ENCODE results near the gene RFFL.

Gene RFFL

DNA sequence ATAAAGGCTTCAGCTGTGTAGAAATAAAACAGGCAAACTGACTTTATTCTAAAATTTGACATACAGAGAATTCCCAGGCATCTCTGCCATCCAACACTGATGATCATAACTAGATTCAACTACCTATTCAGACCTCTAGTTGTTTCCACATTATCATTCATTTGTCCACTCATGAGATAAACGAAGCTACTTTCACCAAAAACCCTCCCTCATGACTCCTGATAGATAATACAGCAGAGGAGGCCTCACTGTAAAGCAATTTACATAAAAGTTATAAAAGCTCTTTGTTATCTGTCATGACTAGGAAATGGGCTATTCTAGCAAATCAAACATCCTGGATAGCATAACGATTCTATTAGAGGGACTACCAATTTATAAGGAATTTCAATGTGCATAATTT is 19.6 kb upstream of the RFFL start:
- intact Hi-C loops (cut with DNase I), result no loop called here
- no peak for DNase-seq

DNA sequence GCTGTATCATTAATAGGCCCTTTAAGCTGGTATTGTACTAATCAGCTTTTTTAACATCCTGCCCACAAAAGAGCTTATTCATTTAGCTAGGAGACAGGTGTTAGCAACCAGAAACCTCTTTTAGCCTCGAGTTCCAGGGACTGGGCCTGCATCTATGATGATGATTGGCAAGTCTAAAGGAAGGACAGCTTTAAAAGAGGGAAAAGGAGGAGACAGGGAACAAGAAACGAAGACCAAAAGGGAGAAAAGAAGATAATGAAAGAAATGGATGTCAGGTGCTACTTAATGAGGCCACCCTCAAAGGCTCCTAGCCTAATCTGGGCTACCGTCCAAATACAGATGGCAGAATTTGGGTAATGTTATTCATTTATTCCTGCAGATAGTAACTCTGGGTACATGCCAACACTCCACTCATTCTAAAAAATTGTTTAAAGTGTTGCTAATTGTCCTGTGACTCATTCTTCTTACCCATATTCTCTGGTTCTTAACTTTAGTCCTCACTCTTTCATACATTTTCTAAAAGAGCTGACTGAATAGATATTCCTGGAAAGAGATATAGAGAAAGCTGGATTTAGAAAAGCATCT is 18.7 kb upstream of the RFFL start:
- DNase-seq, result no peak
- intact Hi-C loops (cut with DNase I), result no loop called here

DNA sequence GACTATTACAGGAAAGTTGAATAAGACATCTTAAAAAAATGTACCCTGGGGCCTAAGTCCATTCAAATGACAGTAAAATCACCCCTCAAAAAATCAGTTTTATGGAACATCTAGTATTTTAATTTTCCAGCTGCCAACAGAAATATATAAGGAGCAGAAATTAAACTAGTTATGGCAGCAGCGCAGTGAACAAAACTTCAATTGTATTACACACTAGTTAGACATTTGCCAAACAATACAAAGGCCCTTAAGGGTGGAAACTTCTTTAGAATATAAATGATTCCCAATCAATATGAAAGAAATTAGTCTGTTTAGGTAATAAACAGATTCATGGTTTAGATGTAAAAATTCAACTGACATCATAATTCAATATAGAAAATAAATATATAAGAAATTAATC is 18.1 kb upstream of the RFFL start:
- DNase-seq, result no peak
- intact Hi-C loops (cut with DNase I), result no loop called here

DNA sequence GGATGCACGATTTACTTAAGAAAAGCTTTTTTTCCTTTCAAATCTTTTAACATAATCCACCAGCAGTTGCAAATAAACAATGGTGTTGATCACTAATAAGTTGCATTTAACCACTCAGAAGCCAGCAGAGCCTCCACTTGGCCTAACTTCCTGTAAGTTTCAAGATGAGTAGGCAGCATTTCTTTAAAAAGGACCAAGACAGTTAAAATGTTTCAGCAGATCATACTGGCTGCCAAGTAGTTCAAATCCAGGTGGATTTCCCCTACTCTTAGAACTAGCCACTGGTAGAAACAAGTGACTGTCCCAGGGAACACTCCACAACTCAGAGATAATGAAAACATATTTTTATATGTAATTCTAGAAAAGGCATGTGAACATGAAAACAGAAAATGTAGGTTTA is 17.0 kb upstream of the RFFL start:
- intact Hi-C loops (cut with DNase I), result no loop called here
- no peak for DNase-seq

DNA sequence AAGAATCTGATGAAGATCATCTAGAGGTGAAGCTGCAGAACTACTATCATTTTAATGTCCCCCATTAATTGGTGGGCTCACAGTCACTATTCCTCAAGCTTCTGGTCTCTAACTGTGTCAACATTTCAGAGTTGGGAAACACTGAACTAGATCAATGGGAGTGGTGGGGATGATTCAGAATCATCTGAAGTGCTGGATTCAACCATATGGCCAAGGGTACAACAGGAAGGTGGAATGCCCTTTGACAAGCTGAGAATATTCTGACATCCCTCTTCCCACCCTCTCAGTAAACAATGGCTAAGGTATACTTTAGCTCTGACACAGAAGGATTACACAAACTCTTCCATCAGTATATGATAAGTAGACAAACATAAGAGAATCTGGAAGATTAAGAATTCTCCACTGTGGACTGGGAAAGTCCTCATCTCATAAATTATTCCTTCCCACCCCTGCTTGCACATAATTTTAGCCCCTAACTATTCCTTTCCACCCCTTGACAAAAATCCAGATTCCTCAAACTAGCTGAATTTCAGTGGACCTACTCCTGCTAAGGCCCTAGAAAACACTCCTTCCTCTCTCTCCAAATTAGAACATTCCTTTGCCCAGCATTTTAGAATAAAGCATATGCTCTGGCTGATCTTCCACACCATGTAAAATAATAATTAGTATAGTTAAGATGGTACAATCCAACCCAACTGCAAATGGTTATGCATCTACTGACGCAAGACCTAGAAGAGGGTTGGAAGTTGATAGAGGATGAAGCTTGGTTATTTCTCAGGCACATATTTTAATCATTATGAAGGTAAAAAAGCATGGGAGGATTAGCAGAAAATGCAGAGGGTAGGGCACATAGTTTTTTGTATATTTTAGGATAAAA is 16.3 kb upstream of the RFFL start:
- DNase-seq, result no peak
- intact Hi-C loops (cut with DNase I), result no loop called here

DNA sequence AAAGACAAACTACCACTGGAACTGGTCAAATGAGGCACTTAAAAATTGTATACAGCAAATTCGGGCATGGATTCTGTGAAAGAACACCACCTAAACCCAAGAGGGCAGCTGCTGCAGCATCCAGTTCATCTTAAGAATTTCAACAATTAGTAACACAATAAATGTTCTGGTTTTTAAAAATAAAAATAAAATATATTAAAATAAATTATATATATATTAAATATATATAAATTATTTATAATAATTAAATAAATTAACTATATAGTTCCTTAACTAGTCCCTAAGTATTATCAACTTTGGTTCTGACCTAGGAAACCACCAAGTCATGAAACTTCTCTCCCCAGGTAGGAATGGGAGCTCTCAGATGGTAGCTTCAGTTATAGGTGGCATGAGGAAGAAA is 13.4 kb upstream of the RFFL start:
- intact Hi-C loops (cut with DNase I), result no loop called here

DNA sequence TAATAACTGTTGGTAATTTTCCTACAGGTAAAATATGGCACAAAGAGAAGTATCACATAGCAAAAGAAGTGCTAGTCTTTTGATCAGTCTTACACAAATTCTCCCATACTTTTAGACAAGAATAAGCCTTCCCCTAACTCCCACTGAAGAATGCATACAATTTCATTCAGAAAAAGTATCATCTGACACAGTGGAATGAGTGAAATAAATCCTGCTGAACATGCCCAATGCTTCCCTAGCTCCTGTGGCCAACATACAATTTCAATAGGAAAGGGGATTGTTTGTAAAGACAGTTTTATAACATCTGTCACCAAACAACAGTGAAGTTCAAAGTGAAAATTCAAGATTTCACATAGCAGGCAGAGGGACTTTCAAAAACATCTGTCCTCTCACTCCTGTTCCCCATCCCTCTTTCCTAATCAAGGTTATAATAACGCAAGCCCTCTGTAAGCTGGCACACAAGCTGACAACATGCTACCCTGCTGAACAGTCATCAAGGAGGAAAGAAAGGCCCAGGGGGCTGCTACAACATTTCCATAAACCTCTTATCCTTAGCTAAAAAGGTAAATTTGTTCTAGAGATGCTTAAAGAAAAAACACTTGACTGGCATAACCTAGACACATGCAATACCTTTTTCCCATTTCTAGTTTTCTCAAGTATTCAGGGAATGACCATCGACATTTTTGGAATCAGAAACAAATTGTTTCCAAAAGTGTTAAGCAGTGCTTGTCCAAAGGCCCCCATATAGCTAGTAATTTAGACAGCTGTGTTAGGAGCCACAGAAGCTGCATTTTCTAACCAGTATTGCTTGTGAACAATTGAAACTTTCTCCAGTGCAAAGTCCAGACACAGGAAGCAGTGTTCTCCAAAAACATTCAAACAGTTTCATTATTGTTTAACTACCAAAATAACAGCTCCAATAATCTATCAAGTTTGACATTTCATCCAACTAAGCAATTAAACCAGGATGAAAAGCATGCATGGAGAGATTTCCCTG is 11.5 kb upstream of the RFFL start:
- no peak for DNase-seq
- intact Hi-C loops (cut with DNase I), result no loop called here

More for the DNA sequence above, 13.4 kb upstream of the RFFL start:
- DNase-seq, result no peak

DNA sequence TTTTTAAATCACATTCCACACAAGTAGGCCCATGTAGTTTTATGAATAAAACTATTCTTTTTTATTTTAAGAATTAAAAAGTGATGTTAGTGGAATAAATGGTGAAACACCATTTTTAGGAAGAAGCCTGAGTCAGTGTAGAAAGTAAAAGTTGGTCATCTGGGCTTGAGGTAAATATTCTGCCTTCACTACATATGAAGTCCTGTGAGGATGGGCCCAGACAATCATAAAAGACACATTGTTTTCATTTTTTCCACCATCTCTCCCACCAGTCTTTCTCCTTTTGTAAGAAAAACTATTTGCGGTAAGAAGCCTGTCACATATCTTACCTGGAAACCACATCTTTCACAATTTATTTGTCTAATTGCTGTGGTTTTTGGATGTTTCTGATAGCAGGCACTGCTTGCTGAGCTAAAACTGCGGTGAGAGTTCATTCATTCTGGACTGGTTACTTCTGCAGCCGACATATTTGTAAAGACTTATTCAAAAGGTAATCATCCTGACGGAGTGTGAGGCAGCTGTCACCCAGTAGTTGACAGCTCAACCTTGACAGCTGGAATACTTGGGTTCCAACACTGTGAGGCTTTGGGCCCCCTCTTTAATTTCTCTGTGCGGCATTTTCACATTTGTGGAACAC is 10.6 kb upstream of the RFFL start:
- intact Hi-C loops (cut with DNase I), result no loop called here
- DNase-seq, result no peak

DNA sequence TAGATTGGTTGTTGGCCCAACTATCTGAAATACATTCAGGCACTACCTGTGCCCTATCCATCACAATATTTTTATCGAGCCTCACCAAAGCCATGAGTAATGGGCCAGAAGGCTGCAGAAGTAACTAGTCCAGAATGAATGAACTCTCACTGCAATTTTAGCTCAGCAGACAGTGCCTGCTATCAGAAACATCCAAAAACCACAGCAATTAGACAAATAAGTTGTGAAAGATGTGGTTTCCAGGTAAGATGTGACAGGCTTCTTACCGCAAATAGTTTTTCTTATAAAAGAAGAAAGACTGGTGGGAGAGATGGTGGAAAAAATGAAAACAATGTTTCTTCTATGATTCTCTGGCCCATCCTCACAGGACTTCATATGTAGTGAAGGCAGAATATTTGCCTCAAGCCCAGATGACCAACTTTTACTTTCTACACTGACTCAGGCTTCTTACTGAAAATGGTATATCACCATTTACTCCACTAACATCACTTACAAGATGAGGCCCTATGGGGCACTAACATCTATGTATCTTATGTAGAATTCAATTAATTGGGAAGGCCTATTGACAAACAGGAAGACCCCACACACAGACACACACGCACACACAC is 9.8 kb upstream of the RFFL start:
- no peak for DNase-seq
- intact Hi-C loops (cut with DNase I), result no loop called here

DNA sequence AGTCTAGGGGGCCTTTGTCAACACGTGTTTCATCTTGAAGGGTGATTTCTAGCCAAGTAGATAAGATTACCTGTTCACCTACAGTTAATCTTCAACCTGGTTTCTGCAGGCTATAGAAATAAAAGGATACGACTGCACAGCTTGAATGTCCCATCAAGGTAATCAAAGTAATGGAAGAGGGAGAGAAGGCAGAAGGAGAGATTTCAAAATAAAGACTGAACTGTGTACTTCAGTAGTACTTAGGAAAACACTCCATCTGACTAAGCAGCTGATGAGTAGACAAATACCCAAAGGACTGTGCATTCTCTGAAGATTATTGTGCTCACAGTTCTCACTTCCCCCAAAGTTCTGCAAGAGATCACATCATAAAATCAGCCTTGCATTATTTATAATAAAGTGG is 5.8 kb upstream of the RFFL start:
- intact Hi-C loops (cut with DNase I), result no loop called here
- DNase-seq, result no peak

DNA sequence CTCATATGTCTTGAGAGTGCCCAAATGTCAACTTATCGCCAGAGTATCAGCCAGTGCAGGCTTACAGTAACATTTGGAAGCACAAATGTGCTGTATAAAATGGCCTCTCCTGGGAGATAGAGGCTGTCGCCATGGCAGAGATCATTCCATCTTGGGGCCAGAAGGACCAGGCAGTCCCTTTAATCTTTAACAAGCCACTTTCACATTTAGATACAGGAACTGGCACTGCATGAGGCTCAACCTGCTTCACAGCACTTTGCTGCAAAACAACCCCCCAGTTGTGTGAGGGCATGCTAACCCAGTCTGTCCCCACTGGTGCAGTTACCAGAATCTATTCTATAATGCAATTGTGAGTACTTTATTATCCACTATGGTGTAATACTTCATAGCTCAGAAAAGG is 4.7 kb upstream of the RFFL start:
- no peak for DNase-seq
- intact Hi-C loops (cut with DNase I), result no loop called here

DNA sequence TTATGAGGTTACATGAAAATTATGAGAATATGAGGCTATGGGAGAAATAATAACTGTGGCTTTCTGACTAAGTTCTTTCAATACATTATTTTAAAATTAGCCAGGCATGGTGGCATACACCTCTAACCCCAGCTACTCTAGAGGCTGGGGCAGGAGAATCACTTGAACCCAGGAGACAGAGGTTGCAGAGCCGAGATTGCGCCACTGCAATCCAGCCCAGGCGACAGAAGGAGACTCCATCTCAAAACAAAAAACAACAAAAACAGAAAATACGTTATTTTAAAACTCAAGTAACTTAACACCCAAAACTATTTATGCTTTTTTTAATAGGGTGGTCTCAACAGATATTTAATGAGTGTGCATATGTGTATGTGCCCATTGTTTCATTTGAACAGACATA is 2.4 kb upstream of the RFFL start:
- intact Hi-C loops (cut with DNase I), result no loop called here
- no peak for DNase-seq

DNA sequence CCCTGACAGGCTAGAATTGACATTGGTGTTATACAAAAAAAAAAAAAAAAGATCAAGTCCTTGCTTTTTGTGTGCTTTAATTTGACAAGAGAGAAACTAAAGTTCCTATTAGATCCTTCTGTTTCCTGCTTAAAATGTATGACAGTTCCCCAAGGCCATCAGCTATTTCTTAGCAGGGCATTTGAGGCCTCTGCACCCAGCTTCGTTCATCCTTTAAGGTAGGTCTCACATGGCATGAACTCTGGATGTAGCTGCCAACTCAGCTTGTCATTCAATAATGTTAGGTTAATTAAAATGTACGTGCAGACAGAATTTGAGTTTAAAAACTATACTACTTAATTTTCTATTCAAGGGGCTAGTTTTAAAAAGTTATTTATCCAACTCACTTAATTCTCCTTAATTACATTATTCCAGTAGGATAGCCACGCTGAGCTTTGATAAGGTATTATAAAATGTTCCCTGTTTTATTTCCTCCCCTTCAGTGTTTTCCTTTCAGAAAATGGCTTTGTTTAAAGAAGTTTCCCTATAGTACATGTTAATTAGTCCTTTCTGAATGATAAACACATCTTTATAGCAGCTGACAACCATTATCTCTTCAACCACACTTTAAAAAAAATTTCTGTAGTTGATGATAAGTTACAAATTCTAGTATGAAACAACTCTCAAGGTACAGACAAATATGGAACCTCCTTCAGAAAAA is 1.2 kb upstream of the RFFL start:
- DNase-seq, result no peak
- intact Hi-C loops (cut with DNase I), result no loop called here

DNA sequence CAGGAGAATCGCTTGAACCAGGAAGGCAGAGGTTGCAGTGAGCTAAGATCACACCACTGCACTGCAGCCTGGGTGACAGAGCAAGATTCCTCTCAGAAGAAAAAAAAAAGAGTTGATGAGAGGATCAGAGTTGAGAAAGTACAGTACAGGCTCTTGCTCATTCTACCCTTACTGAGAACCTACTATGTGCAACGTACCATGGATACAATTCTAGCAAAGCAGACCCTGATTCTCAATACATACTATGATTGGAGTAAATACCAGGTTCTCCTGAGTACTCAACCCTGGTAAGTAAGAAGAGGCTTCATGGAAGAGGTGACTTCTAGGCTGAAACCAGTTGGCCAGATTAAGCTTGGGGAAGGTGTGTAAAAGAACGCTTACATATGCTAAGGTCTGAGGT is 1.2 kb downstream of the RFFL start:
- no peak for DNase-seq
- intact Hi-C loops (cut with DNase I), result no loop called here

DNA sequence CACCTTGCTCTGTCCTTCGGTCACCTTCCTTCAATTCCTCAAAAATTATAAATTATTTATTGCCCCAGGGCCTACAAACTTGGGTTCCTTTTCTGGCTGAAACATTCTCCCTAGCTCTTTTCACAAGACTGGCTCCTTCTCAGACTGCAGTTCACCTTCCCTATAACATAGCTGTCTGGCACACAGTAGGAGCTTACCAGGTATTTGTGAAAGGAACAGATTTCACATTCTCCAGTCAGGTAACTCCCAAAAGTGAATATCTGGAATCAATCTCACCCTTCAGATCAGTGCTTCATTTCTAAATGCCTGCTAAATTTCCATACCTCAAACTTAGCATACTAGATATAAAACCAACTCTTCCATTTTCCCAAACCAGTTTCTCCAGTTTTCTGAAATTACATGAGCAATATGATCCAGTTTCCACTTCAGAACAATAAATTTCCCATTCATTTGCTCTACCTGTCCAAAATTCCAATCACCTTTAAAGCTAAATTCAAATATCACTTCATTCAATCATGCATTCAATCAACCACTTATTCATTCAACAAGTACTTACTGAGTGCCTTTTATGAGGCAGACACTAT is 6.1 kb downstream of the RFFL start:
- no peak for DNase-seq
- intact Hi-C loops (cut with DNase I), result loop anchor here (2.0 kb wide), 1 partner anchor 45 kb away; no protein-coding TSS in a partner anchor

DNA sequence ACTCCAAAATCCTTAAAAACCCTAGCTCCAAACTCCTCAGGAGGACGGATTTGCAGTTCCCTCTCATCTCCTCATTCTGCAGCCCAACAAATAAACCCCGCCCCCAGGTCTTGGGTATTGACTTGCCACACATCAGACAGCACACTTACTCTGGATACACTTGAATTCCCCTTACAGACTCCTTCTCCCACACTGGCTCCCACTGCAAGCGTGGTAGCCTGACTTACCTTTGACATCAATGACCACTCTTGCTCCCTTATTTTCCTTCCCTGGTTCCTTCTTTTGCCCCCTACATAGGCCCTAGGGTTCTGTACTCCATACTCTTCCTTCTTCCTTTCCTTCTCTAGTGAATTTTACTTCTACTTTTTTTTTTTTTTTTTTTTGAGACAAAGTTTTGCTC is 7.5 kb downstream of the RFFL start:
- intact Hi-C loops (cut with DNase I), result loop anchor here (2.0 kb wide), 1 partner anchor 43 kb away; no protein-coding TSS in a partner anchor

DNA sequence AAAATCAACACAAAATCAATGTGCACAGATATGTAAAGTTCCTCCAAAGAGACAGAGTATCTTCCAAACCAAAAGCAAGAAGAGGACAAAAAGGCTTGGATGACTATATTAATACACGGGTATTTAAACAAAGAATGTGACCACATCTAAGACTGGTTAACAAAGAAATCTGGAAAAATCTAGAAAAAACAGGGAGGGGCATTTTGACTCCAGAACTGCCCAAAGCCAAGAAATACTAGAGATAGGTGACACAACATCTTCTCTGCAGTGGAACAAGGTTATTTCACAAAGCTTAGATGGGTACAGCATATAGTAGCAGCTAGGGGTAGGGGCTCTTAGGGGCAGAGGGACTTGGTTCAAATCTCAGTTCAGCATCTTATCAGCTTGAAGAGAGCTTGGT is 10.3 kb downstream of the RFFL start:
- no peak for DNase-seq
- intact Hi-C loops (cut with DNase I), result no loop called here

More for the DNA sequence above, 7.5 kb downstream of the RFFL start:
- DNase-seq, result no peak

DNA sequence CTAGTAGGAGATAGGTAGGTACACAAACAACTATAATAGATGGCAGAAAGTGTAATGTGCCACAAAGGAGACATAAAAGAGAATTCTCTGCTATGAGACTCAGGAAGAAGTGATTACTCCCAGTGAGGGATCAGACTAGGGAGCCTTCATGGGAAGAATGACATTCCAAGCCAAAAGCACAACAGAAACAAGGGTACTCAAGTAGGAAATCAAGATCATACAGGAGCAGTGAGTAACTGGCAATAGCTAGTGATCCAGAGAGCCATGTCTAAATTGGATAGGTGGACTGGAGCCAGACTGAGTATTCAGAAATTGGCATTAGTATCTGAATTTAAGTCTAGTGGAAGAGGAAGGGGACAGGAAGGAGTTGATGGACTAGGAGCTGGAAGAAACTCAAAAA is 10.7 kb downstream of the RFFL start:
- intact Hi-C loops (cut with DNase I), result no loop called here
- no peak for DNase-seq

DNA sequence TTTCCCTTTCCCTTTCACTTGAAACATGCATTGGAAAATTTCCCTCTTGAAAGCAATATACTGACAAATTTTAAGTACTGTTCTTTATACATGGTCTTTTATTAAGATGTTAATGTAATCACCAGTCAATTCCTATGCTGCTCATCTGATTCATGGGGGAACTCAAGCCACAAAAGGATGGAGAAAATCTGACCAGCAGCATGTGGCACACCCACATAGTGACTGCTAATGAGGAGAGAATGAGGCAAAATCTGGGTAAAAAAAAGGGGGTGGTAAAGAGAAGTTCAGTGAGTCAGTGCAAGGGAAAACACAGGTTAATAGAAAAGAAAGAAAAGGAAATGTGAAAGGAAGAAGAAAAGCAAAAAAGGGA is 11.3 kb downstream of the RFFL start:
- intact Hi-C loops (cut with DNase I), result no loop called here

More for the DNA sequence above, 11.3 kb downstream of the RFFL start:
- DNase-seq, result no peak

All from posterior cingulate gyrus (tissue), 11 donors.